Activated T-helper 1 cell treated with anti-CD3 and anti-CD28 coated beads, Interleukin-12 subunit alpha, Interleukin-12 subunit beta, Interleukin-2, Interleukin-4 antibody, amounts not matched to agents 30 ng/mL and 10 ng/mL and 1 ng/mL, durations not matched to agents 14 hours and 24 hours and 36 hours (primary cell): Measurements from ENCODE around the gene TIMP3. TPM values are rescaled to one million over a fixed set of nuclear protein-coding genes. Genes with fewer than 3 reads are reported as not detected.

ENCODE experiments used
- DNase-seq: peaks from one replicate; pipeline ENCODE4 v3.0.0; 2021; ENCODE audit warnings: low spot score
- H3K27ac Mint-ChIP-seq: one replicate; pipeline ENCODE4 v1.8.0; 2021; ENCODE audit warnings: mild to moderate bottlenecking, mixed read lengths
- H3K27me3 Mint-ChIP-seq: one replicate; pipeline ENCODE4 v1.8.0; 2022; ENCODE audit warnings: mild to moderate bottlenecking, moderate library complexity, mixed read lengths; ENCODE audit not compliant: insufficient read depth
- H3K36me3 Mint-ChIP-seq: one replicate; pipeline ENCODE4 v1.8.0; 2021; ENCODE audit warnings: low read depth, mixed read lengths
- H3K4me1 Mint-ChIP-seq: one replicate; pipeline ENCODE4 v1.8.0; 2021; ENCODE audit warnings: low read depth, mixed read lengths
- H3K4me3 Mint-ChIP-seq: one replicate; pipeline ENCODE4 v1.8.0; 2021; ENCODE audit warnings: mild to moderate bottlenecking, moderate library complexity, mixed read lengths
- H3K9me3 Mint-ChIP-seq: one replicate; pipeline ENCODE4 v1.8.0; 2021; ENCODE audit warnings: mixed read lengths
- intact Hi-C: fragments of 100-400 bp; cut with micrococcal nuclease; formaldehyde crosslinking; loops from one replicate; pipeline ENCODE4 v1.15.1; 2024
- total RNA-seq: library from RNA; stranded (reverse); gene quantifications from 2 replicates; pipeline ENCODE4 v1.2.3, GENCODE V29; 2022

Gene TIMP3
- total RNA-seq, 1 donor from 2014 or later, result not detected

- intact Hi-C loops, result no loop called here
- no peak for DNase-seq
- Mint-ChIP-seq H3K27ac (no peak overlapping the region), H3K27me3 (peaks cover 4% of the 10 kb centered on the region), H3K4me3 (no peak overlapping the region), H3K4me1 (no peaks in the 10 kb centered on the region), H3K36me3 (no peaks in the 10 kb centered on the region), H3K9me3 (no peaks in the 10 kb centered on the region)
Measured at GRCh38 chr22:32850591-32851517, 49.3 kb downstream of the TIMP3 start.

GRCh38 chr22:32852395-32853251 is 51.1 kb downstream of the TIMP3 start:
- intact Hi-C loops, result no loop called here
- DNase-seq, result no peak
- no peak overlapping the region for H3K4me3 Mint-ChIP-seq
- no peak overlapping the region for H3K27ac Mint-ChIP-seq
- no peaks in the 10 kb centered on the region for H3K36me3 Mint-ChIP-seq
- H3K27me3 Mint-ChIP-seq, result peaks cover 4% of the 10 kb centered on the region
- no peaks in the 10 kb centered on the region for H3K9me3 Mint-ChIP-seq
- H3K4me1 Mint-ChIP-seq, result no peaks in the 10 kb centered on the region

- Mint-ChIP-seq H3K27me3 (no peaks in the 10 kb centered on the region), H3K36me3 (no peaks in the 10 kb centered on the region)
Measured at GRCh38 chr22:32853662-32854061, 52.2 kb downstream of the TIMP3 start.

GRCh38 chr22:32854351-32854804 is 52.9 kb downstream of the TIMP3 start:
- Mint-ChIP-seq H3K27me3 (no peaks in the 10 kb centered on the region), H3K36me3 (no peaks in the 10 kb centered on the region), H3K4me1 (no peaks in the 10 kb centered on the region), H3K4me3 (no peak overlapping the region), H3K27ac (no peak overlapping the region), H3K9me3 (no peaks in the 10 kb centered on the region)
- DNase-seq, result no peak
- intact Hi-C loops, result no loop called here

More at GRCh38 chr22:32853662-32854061, 52.2 kb downstream of the TIMP3 start:
- intact Hi-C loops, result no loop called here
- Mint-ChIP-seq H3K27ac (no peak overlapping the region), H3K4me3 (no peak overlapping the region), H3K9me3 (no peaks in the 10 kb centered on the region), H3K4me1 (no peaks in the 10 kb centered on the region)
- DNase-seq, result no peak

GRCh38 chr22:32855045-32855756 is 53.7 kb downstream of the TIMP3 start:
- intact Hi-C loops, result no loop called here
- Mint-ChIP-seq H3K27me3 (no peaks in the 10 kb centered on the region), H3K9me3 (no peaks in the 10 kb centered on the region), H3K4me3 (no peak overlapping the region), H3K4me1 (no peaks in the 10 kb centered on the region), H3K36me3 (no peaks in the 10 kb centered on the region), H3K27ac (no peak overlapping the region)
- DNase-seq, result no peak

- intact Hi-C loops, result no loop called here
- no peak for DNase-seq
- Mint-ChIP-seq H3K9me3 (no peaks in the 10 kb centered on the region), H3K4me1 (no peaks in the 10 kb centered on the region), H3K36me3 (no peaks in the 10 kb centered on the region), H3K4me3 (no peak overlapping the region), H3K27me3 (no peaks in the 10 kb centered on the region), H3K27ac (no peak overlapping the region)
Measured at GRCh38 chr22:32858121-32858703, 56.7 kb downstream of the TIMP3 start.

- no peak overlapping the region for H3K27ac Mint-ChIP-seq
- no peak for DNase-seq
- intact Hi-C loops, result no loop called here
- H3K36me3 Mint-ChIP-seq, result no peaks in the 10 kb centered on the region
- H3K4me1 Mint-ChIP-seq, result no peaks in the 10 kb centered on the region
- H3K4me3 Mint-ChIP-seq, result no peak overlapping the region
- H3K27me3 Mint-ChIP-seq, result no peaks in the 10 kb centered on the region
- no peaks in the 10 kb centered on the region for H3K9me3 Mint-ChIP-seq
Measured at GRCh38 chr22:32858957-32859356, 57.5 kb downstream of the TIMP3 start.

GRCh38 chr22:32859743-32860142 is 58.2 kb downstream of the TIMP3 start:
- Mint-ChIP-seq H3K36me3 (no peaks in the 10 kb centered on the region), H3K4me1 (no peaks in the 10 kb centered on the region), H3K4me3 (no peak overlapping the region), H3K27ac (no peak overlapping the region), H3K27me3 (no peaks in the 10 kb centered on the region), H3K9me3 (no peaks in the 10 kb centered on the region)
- intact Hi-C loops, result no loop called here
- DNase-seq, result no peak

GRCh38 chr22:32861330-32861729 is 59.8 kb downstream of the TIMP3 start:
- Mint-ChIP-seq H3K36me3 (no peaks in the 10 kb centered on the region), H3K27me3 (no peaks in the 10 kb centered on the region), H3K27ac (no peak overlapping the region), H3K9me3 (no peaks in the 10 kb centered on the region), H3K4me1 (no peaks in the 10 kb centered on the region), H3K4me3 (no peak overlapping the region)
- intact Hi-C loops, result no loop called here
- DNase-seq, result no peak

- no peak overlapping the region for H3K27ac Mint-ChIP-seq
- H3K4me1 Mint-ChIP-seq, result no peaks in the 10 kb centered on the region
- no peak for DNase-seq
- H3K4me3 Mint-ChIP-seq, result no peak overlapping the region
- no peaks in the 10 kb centered on the region for H3K27me3 Mint-ChIP-seq
- H3K9me3 Mint-ChIP-seq, result no peaks in the 10 kb centered on the region
- H3K36me3 Mint-ChIP-seq, result no peaks in the 10 kb centered on the region
- intact Hi-C loops, result no loop called here
Measured at GRCh38 chr22:32862083-32862482, 60.6 kb downstream of the TIMP3 start.

- intact Hi-C loops, result no loop called here
- DNase-seq, result no peak
- H3K36me3 Mint-ChIP-seq, result no peaks in the 10 kb centered on the region
- H3K27ac Mint-ChIP-seq, result no peak overlapping the region
- no peaks in the 10 kb centered on the region for H3K9me3 Mint-ChIP-seq
- H3K4me1 Mint-ChIP-seq, result no peaks in the 10 kb centered on the region
- H3K4me3 Mint-ChIP-seq, result no peak overlapping the region
- no peaks in the 10 kb centered on the region for H3K27me3 Mint-ChIP-seq
Measured at GRCh38 chr22:32862936-32863661, 61.6 kb downstream of the TIMP3 start.

- H3K4me3 Mint-ChIP-seq, result no peak overlapping the region
- no peaks in the 10 kb centered on the region for H3K27me3 Mint-ChIP-seq
- no peaks in the 10 kb centered on the region for H3K4me1 Mint-ChIP-seq
- DNase-seq, result no peak
- intact Hi-C loops, result no loop called here
- H3K9me3 Mint-ChIP-seq, result no peaks in the 10 kb centered on the region
- no peaks in the 10 kb centered on the region for H3K36me3 Mint-ChIP-seq
- H3K27ac Mint-ChIP-seq, result no peak overlapping the region
Measured at GRCh38 chr22:32864041-32864440, 62.5 kb downstream of the TIMP3 start.
